Transverse colon (tissue), 4 donors: ENCODE data around the gene WSCD1. TPM values are rescaled to one million over a fixed set of nuclear protein-coding genes. Genes with fewer than 3 reads are reported as not detected.

Source experiments
- DNase-seq: peaks from one replicate; pipeline ENCODE4 v3.0.0-alpha.2; 2019
- H3K27ac ChIP-seq, 4 donors: fragments of 200-600 bp; sonication (generic); 2 replicates each; pipeline ENCODE4 v1.5.1; 2016 to 2018; ENCODE audit warnings: inconsistent platforms in 4 of 4
- H3K27me3 ChIP-seq: fragments of 200-600 bp; sonication (generic); 2 replicates; pipeline ENCODE4 v1.5.1; 2017; ENCODE audit warnings: inconsistent platforms
- H3K36me3 ChIP-seq, 4 donors: fragments of 200-600 bp; sonication (generic); 2 replicates each; pipeline ENCODE4 v1.5.1; 2017 to 2019; ENCODE audit warnings: inconsistent platforms in 4 of 4
- H3K4me1 ChIP-seq, 4 donors: fragments of 200-600 bp; sonication (generic); 2 replicates each; pipeline ENCODE4 v1.5.1; 2017 to 2020; ENCODE audit warnings: inconsistent platforms in 4 of 4
- H3K4me3 ChIP-seq, 4 donors: fragments of 200-600 bp; sonication (generic); 1 replicate in 1 of 4; 2 replicates in 3 of 4; pipeline versions ENCODE4 v1.5.1 to v1.6.1; 2017 to 2019; ENCODE audit warnings: inconsistent platforms in 4 of 4
- H3K9me3 ChIP-seq, 2 donors: fragments of 200-600 bp; sonication (generic); 2 replicates each; pipeline ENCODE4 v1.5.1; 2017 to 2019; ENCODE audit warnings: inconsistent platforms in 2 of 2
- EP300 ChIP-seq: sonication (generic); formaldehyde crosslinking; IDR thresholded peaks from one replicate; pipeline ENCODE4 v1.6.1; 2017; ENCODE audit warnings: antibody characterized with exemption, low read depth
- POLR2A ChIP-seq: fragments of 450-650 bp; IDR thresholded peaks from one replicate; pipeline ENCODE4 v1.6.1; 2016; ENCODE audit warnings: antibody characterized with exemption, mild to moderate bottlenecking, moderate library complexity
- POLR2AphosphoS5 ChIP-seq, 3 donors: sonication (generic); formaldehyde crosslinking; IDR thresholded peaks; one replicate each; pipeline ENCODE4 v1.6.1; 2016; ENCODE audit warnings: antibody characterized with exemption in 3 of 3
- WGBS, 2 donors: methylation state at CpG; one replicate each; pipeline ENCODE4 v1.1.5; 2018; ENCODE audit warnings: low coverage in 1 of 2; 5-methylcytosine and 5-hydroxymethylcytosine counted together
- in situ Hi-C, 4 donors: fragments of 200-750 bp; cut with MboI; loops; one replicate each; pipeline versions ENCODE4 v1.15.0 to v1.15.1; 2017; ENCODE audit warnings: low sequenced_read_pairs in 3 of 4, low pct_ligation_motif_present in 1 of 4, low pct_unique_long_range_greater_than_20kb in 1 of 4
- intact Hi-C: fragments of 100-400 bp; cut with DNase I; formaldehyde crosslinking; loops from one replicate; pipeline ENCODE4 v1.15.1; 2023; ENCODE audit warnings: low total_unique reads
- total RNA-seq, 4 donors: library from RNA; depleted of rRNA; stranded (reverse); fragments of >200 nt; gene quantifications; one replicate each; pipeline ENCODE4 v1.1.0, GENCODE V29; 2016
- TF ChIP-seq, protein P1 (sequence below), 5 experiments: fragments of 200-600 bp in 3 of 5; fragments of 450-650 bp in 2 of 5; sonication (generic) in 3 of 5; IDR thresholded peaks; 1 replicate in 2 of 5; 2 replicates in 3 of 5; pipeline ENCODE4 v1.5.1; 2016 to 2017; ENCODE audit warnings: antibody characterized with exemption in 5 of 5, inconsistent platforms in 3 of 5, mild to moderate bottlenecking in 2 of 5, moderate library complexity in 1 of 5

WSCD1 gene
- total RNA-seq, 4 donors from 2014 or later, result 23.7 to 58.4 (median 33.7) TPM

DNA sequence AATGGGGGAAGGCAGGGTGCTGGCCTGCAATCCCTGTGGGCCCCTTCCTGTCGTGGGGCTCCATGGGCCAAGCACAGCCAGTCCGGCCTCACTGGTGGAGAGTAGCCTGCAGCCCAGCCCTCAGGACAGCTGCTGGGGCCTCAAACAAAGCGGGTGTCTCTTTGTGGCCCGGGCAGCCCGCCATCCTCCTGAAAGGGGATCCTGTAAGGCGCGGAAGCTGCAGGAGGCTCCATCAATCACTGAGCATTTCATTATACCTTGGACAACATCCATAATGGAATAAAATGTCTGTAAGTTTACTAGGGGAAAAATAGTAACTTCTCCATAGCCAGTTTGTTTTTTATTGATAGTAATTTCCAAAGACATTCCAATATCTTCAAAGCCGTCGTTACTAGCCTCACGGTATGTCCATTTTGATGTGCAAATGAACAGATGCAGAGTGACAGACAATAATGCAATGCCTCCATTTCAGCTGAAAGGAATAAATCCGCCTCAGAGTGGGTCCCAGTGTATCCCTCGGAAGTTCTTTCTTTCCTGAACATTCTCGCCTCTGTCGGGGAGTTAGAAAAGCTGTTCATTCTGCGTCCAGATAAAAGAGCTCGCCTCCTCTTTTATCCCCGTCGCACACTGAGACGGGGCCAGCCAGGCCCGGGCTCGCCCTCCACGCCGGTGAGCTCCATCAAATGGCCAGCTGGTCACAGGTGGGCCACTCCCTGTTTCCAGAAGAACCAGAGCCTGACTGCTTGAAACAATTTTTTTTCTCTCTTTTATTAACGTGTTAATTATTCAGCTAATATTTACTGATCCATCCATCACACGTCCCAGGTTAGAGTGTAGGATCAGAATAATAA lies 14.4 kb downstream of the WSCD1 start:
- Histone ChIP-seq H3K27me3 (no peaks in the 10 kb centered on the region), H3K27ac (no peak overlapping the region), H3K4me3 (no peak overlapping the region), H3K9me3 (no peaks in the 10 kb centered on the region), H3K4me1 (peaks cover 0 to 2% (median 0%) of the 10 kb centered on the region in 4 donors), H3K36me3 (no peaks in the 10 kb centered on the region)
- DNase-seq, result no peak
- no peak for TF ChIP-seq EP300
- TF ChIP-seq, protein P1, sequence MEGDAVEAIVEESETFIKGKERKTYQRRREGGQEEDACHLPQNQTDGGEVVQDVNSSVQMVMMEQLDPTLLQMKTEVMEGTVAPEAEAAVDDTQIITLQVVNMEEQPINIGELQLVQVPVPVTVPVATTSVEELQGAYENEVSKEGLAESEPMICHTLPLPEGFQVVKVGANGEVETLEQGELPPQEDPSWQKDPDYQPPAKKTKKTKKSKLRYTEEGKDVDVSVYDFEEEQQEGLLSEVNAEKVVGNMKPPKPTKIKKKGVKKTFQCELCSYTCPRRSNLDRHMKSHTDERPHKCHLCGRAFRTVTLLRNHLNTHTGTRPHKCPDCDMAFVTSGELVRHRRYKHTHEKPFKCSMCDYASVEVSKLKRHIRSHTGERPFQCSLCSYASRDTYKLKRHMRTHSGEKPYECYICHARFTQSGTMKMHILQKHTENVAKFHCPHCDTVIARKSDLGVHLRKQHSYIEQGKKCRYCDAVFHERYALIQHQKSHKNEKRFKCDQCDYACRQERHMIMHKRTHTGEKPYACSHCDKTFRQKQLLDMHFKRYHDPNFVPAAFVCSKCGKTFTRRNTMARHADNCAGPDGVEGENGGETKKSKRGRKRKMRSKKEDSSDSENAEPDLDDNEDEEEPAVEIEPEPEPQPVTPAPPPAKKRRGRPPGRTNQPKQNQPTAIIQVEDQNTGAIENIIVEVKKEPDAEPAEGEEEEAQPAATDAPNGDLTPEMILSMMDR (IDR thresholded peaks at IDR 0.05), result no peak
- no peak for TF ChIP-seq POLR2AphosphoS5 (IDR thresholded peaks at IDR 0.05)
- TF ChIP-seq POLR2A, result no peak
- WGBS, 2 donors, result 75 to 82% methylated on average over 9 to 25 of the region's 25 CpGs
- intact Hi-C loops, result no loop called here
- in situ Hi-C loops, result no loop called here

DNA sequence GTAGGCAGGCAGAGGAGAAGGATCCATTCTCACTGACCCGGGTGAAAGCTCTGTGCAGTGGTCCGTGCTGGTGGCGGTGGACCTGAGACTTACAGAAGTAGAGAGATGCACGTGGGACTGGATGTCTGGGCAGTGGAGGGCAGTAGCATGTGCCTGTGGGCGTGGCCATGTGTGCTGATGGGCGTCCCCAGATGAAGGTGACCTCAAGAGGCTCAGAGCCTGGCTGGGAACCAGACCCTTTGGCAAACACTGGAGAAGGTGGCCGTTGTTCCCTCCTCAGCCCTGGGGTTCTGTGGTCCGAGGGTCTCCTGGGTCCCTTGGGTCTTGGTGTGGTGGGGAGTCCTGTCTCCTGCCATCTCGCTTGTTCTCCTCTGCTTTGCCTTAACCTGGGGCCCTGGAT lies 15.6 kb downstream of the WSCD1 start:
- Histone ChIP-seq H3K9me3 (no peaks in the 10 kb centered on the region), H3K27me3 (no peaks in the 10 kb centered on the region), H3K4me3 (no peak overlapping the region), H3K27ac (no peak overlapping the region), H3K36me3 (no peaks in the 10 kb centered on the region), H3K4me1 (peaks cover 0 to 11% (median 5%) of the 10 kb centered on the region in 4 donors)
- intact Hi-C loops (no loop called here), in situ Hi-C loops (no loop called here)
- WGBS, 2 donors, result 79% methylated on average over 9 of the region's 9 CpGs; no CpG with 5 or more reads in 1 of the 2 donors
- no peak for DNase-seq
- TF ChIP-seq EP300, result no peak
- TF ChIP-seq, protein P1 (IDR thresholded peaks at IDR 0.05), result no peak

DNA sequence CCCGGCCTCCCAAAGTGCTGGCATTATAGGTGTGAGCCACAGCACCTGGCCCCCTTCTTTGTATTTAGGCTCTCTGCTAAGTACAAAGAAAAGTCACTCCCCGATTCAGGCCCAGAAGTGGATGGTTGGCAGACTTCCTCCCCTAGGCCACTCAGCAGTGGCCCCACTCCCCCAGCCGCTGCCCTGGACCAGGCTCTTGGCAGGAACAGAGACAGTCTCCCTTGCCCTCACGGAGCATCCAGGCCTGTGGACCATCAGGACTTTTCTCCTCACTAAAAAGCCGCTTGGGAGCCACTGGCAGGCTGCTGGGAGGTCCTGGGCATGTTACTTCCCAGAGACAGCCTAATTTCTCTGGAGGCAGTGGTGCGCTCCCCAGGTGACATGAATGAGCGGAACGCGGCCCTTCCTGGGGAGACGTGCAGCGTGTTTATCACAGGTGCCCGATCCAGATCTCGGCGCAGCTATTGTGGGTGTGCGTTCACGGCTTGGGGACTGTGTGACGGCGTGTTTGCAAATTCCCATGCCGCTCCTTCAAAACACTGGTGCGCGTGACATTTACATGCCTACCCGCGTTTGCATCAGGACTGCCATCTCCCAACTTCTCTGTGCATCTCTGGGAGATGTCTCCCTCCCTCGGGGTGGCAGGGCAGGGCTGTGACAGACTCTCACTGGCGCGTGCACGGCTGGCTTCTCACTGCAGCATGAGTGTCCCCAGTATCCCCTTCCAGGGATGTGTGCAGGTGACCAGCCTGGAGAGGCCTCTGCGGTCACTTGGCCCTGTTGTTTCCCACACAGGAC lies 16.6 kb downstream of the WSCD1 start:
- Histone ChIP-seq H3K4me1 (peaks cover 0 to 11% (median 5%) of the 10 kb centered on the region in 4 donors), H3K27me3 (no peaks in the 10 kb centered on the region), H3K27ac (no peak overlapping the region), H3K4me3 (no peak overlapping the region), H3K36me3 (no peaks in the 10 kb centered on the region), H3K9me3 (no peaks in the 10 kb centered on the region)
- no peak for DNase-seq
- TF ChIP-seq POLR2AphosphoS5 (IDR thresholded peaks at IDR 0.05) (no peak), POLR2A (no peak)
- intact Hi-C loops (no loop called here), in situ Hi-C loops (no loop called here)
- 86% methylated on average over 28 of the region's 28 CpGs; no CpG with 5 or more reads in 1 of the 2 donors for WGBS, 2 donors

DNA sequence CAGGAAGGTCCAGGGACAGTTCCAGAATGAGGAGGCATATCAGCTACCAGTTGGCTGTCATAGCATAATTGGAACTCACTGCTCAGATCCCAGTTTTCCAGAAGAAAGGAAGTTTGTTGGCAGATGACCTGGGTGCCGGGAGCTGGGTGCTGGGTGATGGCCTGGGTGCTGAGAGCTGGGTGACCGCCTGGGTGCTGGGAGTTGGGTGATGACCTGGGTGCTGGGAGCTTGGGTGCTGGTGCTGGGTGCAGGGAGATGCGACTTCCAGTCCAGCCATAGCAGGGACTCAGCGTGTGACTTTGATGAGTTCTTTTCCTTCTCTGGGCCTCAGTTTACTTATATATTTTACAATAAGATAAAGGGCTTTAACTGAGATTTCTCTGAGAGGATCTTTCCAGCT lies 18.0 kb downstream of the WSCD1 start:
- Histone ChIP-seq H3K4me3 (no peak overlapping the region), H3K36me3 (no peaks in the 10 kb centered on the region), H3K4me1 (peaks cover 0 to 11% (median 5%) of the 10 kb centered on the region in 4 donors), H3K9me3 (no peaks in the 10 kb centered on the region), H3K27ac (no peak overlapping the region), H3K27me3 (no peaks in the 10 kb centered on the region)
- TF ChIP-seq EP300, result no peak
- TF ChIP-seq POLR2AphosphoS5 (IDR thresholded peaks at IDR 0.05), result no peak
- no peak for TF ChIP-seq POLR2A
- TF ChIP-seq, protein P1 (IDR thresholded peaks at IDR 0.05), result no peak
- DNase-seq, result no peak
- intact Hi-C loops (no loop called here), in situ Hi-C loops (no loop called here)
- WGBS, 2 donors, result 100% methylated on average over 4 of the region's 4 CpGs; no CpG with 5 or more reads in 1 of the 2 donors
